Neural progenitor cell (in vitro differentiated cells): ENCODE measurements around the gene SMIM43. TPM values are rescaled to one million over a fixed set of nuclear protein-coding genes. Genes with fewer than 3 reads are reported as not detected.

Experiments
- DNase-seq: peaks from one replicate; pipeline ENCODE4 v3.0.0-alpha.2; 2016; ENCODE audit warnings: low spot score
- H2AFZ ChIP-seq: fragments of 200-600 bp; sonication (generic); replicated peaks from 2 replicates; pipeline ENCODE4 v1.6.1; 2016; ENCODE audit warnings: antibody characterized with exemption
- H3F3A ChIP-seq: fragments of 200-600 bp; sonication (generic); 2 replicates; pipeline ENCODE4 v1.6.1; 2016; ENCODE audit warnings: antibody characterized with exemption, low read depth
- H3K27ac ChIP-seq: fragments of 200-600 bp; sonication (generic); 2 replicates; pipeline ENCODE4 v1.5.1; 2016; ENCODE audit warnings: mild to moderate bottlenecking
- H3K27me3 ChIP-seq: fragments of 200-600 bp; sonication (generic); 2 replicates; pipeline ENCODE4 v1.6.1; 2016; ENCODE audit warnings: mild to moderate bottlenecking, moderate library complexity
- H3K36me3 ChIP-seq: fragments of 200-600 bp; sonication (generic); 2 replicates; pipeline ENCODE4 v1.5.1; 2016
- H3K4me1 ChIP-seq: fragments of 200-600 bp; sonication (generic); 2 replicates; pipeline ENCODE4 v1.6.1; 2016; ENCODE audit warnings: mixed run types
- H3K4me2 ChIP-seq: fragments of 200-600 bp; sonication (generic); 2 replicates; pipeline ENCODE4 v1.6.1; 2016
- H3K4me3 ChIP-seq: fragments of 200-600 bp; sonication (generic); 2 replicates; pipeline ENCODE4 v1.5.1; 2016
- H3K79me2 ChIP-seq: fragments of 200-600 bp; sonication (generic); 2 replicates; pipeline ENCODE4 v1.6.1; 2016; ENCODE audit warnings: low read depth
- H3K9ac ChIP-seq: fragments of 200-600 bp; sonication (generic); 2 replicates; pipeline ENCODE4 v1.6.1; 2016
- H3K9me3 ChIP-seq: fragments of 200-600 bp; sonication (generic); 2 replicates; pipeline ENCODE4 v1.5.1; 2016; ENCODE audit warnings: low read depth
- H4K20me1 ChIP-seq: fragments of 200-600 bp; sonication (generic); 2 replicates; pipeline ENCODE4 v1.6.1; 2016; ENCODE audit warnings: low read depth
- H3K27ac Mint-ChIP-seq: 3 replicates; pipeline ENCODE4 v1.8.0; 2021; ENCODE audit warnings: mixed read lengths
- H3K27me3 Mint-ChIP-seq: 2 replicates; pipeline ENCODE4 v1.8.0; 2022; ENCODE audit warnings: low read depth, mild to moderate bottlenecking, inconsistent platforms, moderate library complexity, mixed read lengths; ENCODE audit not compliant: insufficient read depth
- H3K36me3 Mint-ChIP-seq: 3 replicates; pipeline ENCODE4 v1.8.0; 2021; ENCODE audit warnings: mixed read lengths
- H3K4me1 Mint-ChIP-seq: 3 replicates; pipeline ENCODE4 v1.8.0; 2021; ENCODE audit warnings: mixed read lengths
- H3K4me3 Mint-ChIP-seq: 3 replicates; pipeline ENCODE4 v1.8.0; 2021; ENCODE audit warnings: mild to moderate bottlenecking, moderate library complexity, mixed read lengths
- H3K9me3 Mint-ChIP-seq: 3 replicates; pipeline ENCODE4 v1.8.0; 2020; ENCODE audit warnings: mixed read lengths
- EZH2 ChIP-seq: fragments of 200-600 bp; sonication (generic); IDR thresholded peaks from 2 replicates; pipeline ENCODE4 v1.6.1; 2017; ENCODE audit warnings: antibody characterized with exemption, mild to moderate bottlenecking, moderate library complexity
- EZH2phosphoT487 ChIP-seq: fragments of 200-600 bp; sonication (generic); IDR thresholded peaks from 2 replicates; pipeline ENCODE4 v1.6.1; 2017; ENCODE audit warnings: antibody characterized with exemption
- total RNA-seq: library from RNA; depleted of rRNA; stranded (reverse); fragments of >200 nt; gene quantifications from 2 replicates; pipeline ENCODE4 v1.2.3, GENCODE V29; 2015; ENCODE audit warnings: low replicate concordance
- TF ChIP-seq, protein P1 (sequence below): fragments of 200-600 bp; sonication (generic); IDR thresholded peaks from 2 replicates; pipeline ENCODE4 v1.5.1; 2017; ENCODE audit warnings: antibody characterized with exemption, mild to moderate bottlenecking

SMIM43 gene
- total RNA-seq: 0.06 TPM in 1 of 2 replicates, not detected in the other

GRCh38 chr4:121764702-121765367, at the start of gene SMIM43:
TSS of gene SMIM43 (minus strand) at chr4:121765164. CDS start at chr4:121765105, 59 bp downstream.
- Mint-ChIP-seq H3K4me1 (peaks cover 5% of the 10 kb centered on the region), H3K27ac (no peak within 1 kb of the TSS), H3K36me3 (no peaks in the 10 kb centered on the region), H3K4me3 (peak within 1 kb of the TSS; percentile 89), H3K9me3 (no peaks in the 10 kb centered on the region), H3K27me3 (peaks cover 40% of the 10 kb centered on the region)
- peaks cover 4% of the 10 kb centered on the region for H4K20me1 ChIP-seq
- peak within 1 kb of the TSS; percentile 99 for H2AFZ ChIP-seq
- no peaks in the 10 kb centered on the region for H3F3A ChIP-seq
- no peaks in the 10 kb centered on the region for H3K9me3 ChIP-seq
- H3K4me3 ChIP-seq: peak within 1 kb of the TSS; percentile 74
- no peak within 1 kb of the TSS for H3K27ac ChIP-seq
- H3K79me2 ChIP-seq: no peaks in the 10 kb centered on the region
- peaks cover 12% of the 10 kb centered on the region for H3K4me1 ChIP-seq
- H3K36me3 ChIP-seq: no peaks in the 10 kb centered on the region
- H3K4me2 ChIP-seq: peak within 1 kb of the TSS; percentile 98
- DNase-seq: peak; percentile 69
- TF ChIP-seq EZH2 (peak; percentile 87), EZH2phosphoT487 (peak; percentile 89)
- TF ChIP-seq, protein P1, sequence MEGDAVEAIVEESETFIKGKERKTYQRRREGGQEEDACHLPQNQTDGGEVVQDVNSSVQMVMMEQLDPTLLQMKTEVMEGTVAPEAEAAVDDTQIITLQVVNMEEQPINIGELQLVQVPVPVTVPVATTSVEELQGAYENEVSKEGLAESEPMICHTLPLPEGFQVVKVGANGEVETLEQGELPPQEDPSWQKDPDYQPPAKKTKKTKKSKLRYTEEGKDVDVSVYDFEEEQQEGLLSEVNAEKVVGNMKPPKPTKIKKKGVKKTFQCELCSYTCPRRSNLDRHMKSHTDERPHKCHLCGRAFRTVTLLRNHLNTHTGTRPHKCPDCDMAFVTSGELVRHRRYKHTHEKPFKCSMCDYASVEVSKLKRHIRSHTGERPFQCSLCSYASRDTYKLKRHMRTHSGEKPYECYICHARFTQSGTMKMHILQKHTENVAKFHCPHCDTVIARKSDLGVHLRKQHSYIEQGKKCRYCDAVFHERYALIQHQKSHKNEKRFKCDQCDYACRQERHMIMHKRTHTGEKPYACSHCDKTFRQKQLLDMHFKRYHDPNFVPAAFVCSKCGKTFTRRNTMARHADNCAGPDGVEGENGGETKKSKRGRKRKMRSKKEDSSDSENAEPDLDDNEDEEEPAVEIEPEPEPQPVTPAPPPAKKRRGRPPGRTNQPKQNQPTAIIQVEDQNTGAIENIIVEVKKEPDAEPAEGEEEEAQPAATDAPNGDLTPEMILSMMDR: no peak
- H3K9ac ChIP-seq: peak within 1 kb of the TSS; percentile 7
- H3K27me3 ChIP-seq: peaks cover 100% of the 10 kb centered on the region

DNA sequence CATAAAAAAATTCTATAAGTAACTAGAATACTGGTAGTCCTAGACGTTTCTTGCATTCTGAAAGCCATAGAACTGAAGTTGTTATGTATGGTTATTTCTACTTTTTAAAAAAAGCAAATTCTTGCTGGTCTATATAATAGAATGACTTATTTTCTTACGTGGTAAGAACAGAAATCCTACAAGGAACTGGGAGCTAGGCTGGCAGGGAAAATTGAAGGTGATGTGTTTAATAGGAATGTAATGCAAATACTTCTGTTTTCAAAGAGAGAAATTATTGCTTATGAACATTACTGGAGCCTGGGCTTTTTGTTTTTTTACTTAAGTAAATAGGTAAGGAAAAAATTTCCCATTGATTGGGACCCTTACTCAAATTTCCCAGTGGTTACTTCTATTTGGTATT, 49.8 kb upstream of the SMIM43 start:
- Mint-ChIP-seq H3K4me3 (no peak overlapping the region), H3K9me3 (no peaks in the 10 kb centered on the region), H3K36me3 (peaks cover 29% of the 10 kb centered on the region), H3K27me3 (peaks cover 3% of the 10 kb centered on the region), H3K27ac (no peak overlapping the region), H3K4me1 (peaks cover 2% of the 10 kb centered on the region)
- TF ChIP-seq, protein P1: no peak
- no peak for TF ChIP-seq EZH2
- TF ChIP-seq EZH2phosphoT487: no peak
- no peak overlapping the region for H3K4me3 ChIP-seq
- H3K4me1 ChIP-seq: no peaks in the 10 kb centered on the region
- H3K79me2 ChIP-seq: peaks cover 27% of the 10 kb centered on the region
- no peaks in the 10 kb centered on the region for H3K9me3 ChIP-seq
- H3K36me3 ChIP-seq: peaks cover 53% of the 10 kb centered on the region
- H3K4me2 ChIP-seq: no peak overlapping the region
- no peaks in the 10 kb centered on the region for H3K27me3 ChIP-seq
- DNase-seq: no peak
- peaks cover 82% of the 10 kb centered on the region for H3F3A ChIP-seq
- H2AFZ ChIP-seq: no peak overlapping the region
- peaks cover 5% of the 10 kb centered on the region for H4K20me1 ChIP-seq
- H3K9ac ChIP-seq: no peak overlapping the region
- peak overlapping the region; percentile 34 for H3K27ac ChIP-seq

GRCh38 chr4:121811122-121811521, 46.2 kb upstream of the SMIM43 start:
- Histone ChIP-seq H3K4me3 (no peak overlapping the region), H3K4me1 (no peaks in the 10 kb centered on the region), H3K27me3 (no peaks in the 10 kb centered on the region), H3K79me2 (peaks cover 11% of the 10 kb centered on the region), H3K4me2 (no peak overlapping the region), H2AFZ (no peak overlapping the region), H3K9me3 (no peaks in the 10 kb centered on the region), H3K27ac (no peak overlapping the region), H4K20me1 (no peaks in the 10 kb centered on the region), H3K9ac (no peak overlapping the region), H3K36me3 (peaks cover 47% of the 10 kb centered on the region), H3F3A (peaks cover 48% of the 10 kb centered on the region)
- Mint-ChIP-seq H3K4me1 (no peaks in the 10 kb centered on the region), H3K36me3 (peaks cover 20% of the 10 kb centered on the region), H3K4me3 (no peak overlapping the region), H3K27me3 (no peaks in the 10 kb centered on the region), H3K9me3 (no peaks in the 10 kb centered on the region), H3K27ac (no peak overlapping the region)
- DNase-seq: no peak
- no peak for TF ChIP-seq EZH2phosphoT487
- TF ChIP-seq, protein P1: no peak
- no peak for TF ChIP-seq EZH2
